HepG2 (cell line): ENCODE data around the gene MYH16. TPM values are rescaled to one million over a fixed set of nuclear protein-coding genes. Genes with fewer than 3 reads are reported as not detected.
A peak's percentile ranks its signal among the peaks of the same experiment; 100 is the strongest.

Source experiments
- ATAC-seq: fragments of 200-7000 bp; cut with Tn5 transposase; 3 replicates; pipeline ENCODE4 v1.9.1; 2020; ENCODE audit warnings: mild to moderate bottlenecking, moderate library complexity
- BruUV-seq: library from RNA; stranded (reverse); fragments of 400-500 nt; replicated peaks from 2 replicates; lab custom pipeline; 2021; lab: Mats Ljungman, UMichigan
- CTCF ChIA-PET: fragments of 300-600 bp; formaldehyde crosslinking; extraction: SDS; loops from one replicate; lab custom pipeline; 2021; ENCODE audit warnings: low total read pairs, inconsistent platforms, low intra/inter-chr PET ratio; lab: Yijun Ruan, JAX
- POLR2A ChIA-PET: fragments of 350-600 bp; sonication (Branson Sonifier 250); formaldehyde crosslinking; loops from one replicate; lab custom pipeline; 2020; ENCODE audit warnings: antibody characterized with exemption, inconsistent platforms; lab: Yijun Ruan, JAX
- DNase-seq: peaks from one replicate; pipeline ENCODE4 v3.0.0-alpha.2; 2015; ENCODE audit warnings: low spot score
- FAIRE-seq: peaks from 3 replicates; lab custom pipeline; 2011; peaks lifted over from hg19 to GRCh38; lab: Jason Lieb, UNC
- H2AFZ ChIP-seq: one replicate; pipeline ENCODE4 v1.6.1; 2011; ENCODE audit warnings: low read length, inconsistent platforms
- H3K27ac ChIP-seq: fragments of 300-600 bp; 3 replicates; pipeline ENCODE4 v1.8.0; 2011; ENCODE audit warnings: mixed run types, mild to moderate bottlenecking, mixed read lengths, low read length, inconsistent platforms; ENCODE audit not compliant: insufficient read depth; ENCODE audit errors: extremely low read length
- H3K27me3 ChIP-seq, 2 experiments: fragments of 200-600 bp in 1 of 2; 2 replicates in 1 of 2; 3 replicates in 1 of 2; pipeline versions ENCODE4 v1.6.0 to v1.8.0; 2011; ENCODE audit warnings: low read length in 2 of 2, mild to moderate bottlenecking in 2 of 2, moderate library complexity in 2 of 2, inconsistent platforms in 1 of 2; ENCODE audit not compliant: insufficient read depth in 2 of 2, control insufficient read depth in 1 of 2
- H3K36me3 ChIP-seq, 2 experiments: fragments of 200-600 bp in 1 of 2; replicated peaks in 1 of 2; 2 replicates in 1 of 2; 3 replicates in 1 of 2; pipeline versions ENCODE4 v1.5.1 to v1.8.0; 2011; ENCODE audit warnings: low read length in 2 of 2, inconsistent platforms in 1 of 2; ENCODE audit not compliant: insufficient read depth in 2 of 2, control insufficient read depth in 1 of 2
- H3K4me1 ChIP-seq: 2 replicates; pipeline ENCODE4 v1.5.1; 2012; ENCODE audit warnings: low read length, inconsistent platforms; ENCODE audit not compliant: insufficient read depth
- H3K4me2 ChIP-seq: 2 replicates; pipeline ENCODE4 v1.6.0; 2011; ENCODE audit warnings: low read depth, low read length, inconsistent platforms
- H3K4me3 ChIP-seq, 3 experiments: fragments of 200-600 bp in 1 of 3; sonication (generic), shearing (Covaris generic) in 1 of 3; replicated peaks in 1 of 3; 2 replicates each; pipeline ENCODE4 v1.5.1; 2011 to 2016; ENCODE audit warnings: low read length in 3 of 3, inconsistent platforms in 2 of 3, low read depth in 2 of 3, mild to moderate bottlenecking in 2 of 3, control low read depth in 1 of 3, mixed read lengths in 1 of 3; ENCODE audit not compliant: insufficient read depth in 1 of 3
- H3K79me2 ChIP-seq: one replicate; pipeline ENCODE4 v1.6.1; 2011; ENCODE audit warnings: low read length, inconsistent platforms; ENCODE audit not compliant: insufficient read depth
- H3K9ac ChIP-seq: 2 replicates; pipeline ENCODE4 v1.6.0; 2011; ENCODE audit warnings: mild to moderate bottlenecking, low read depth, low read length, inconsistent platforms; ENCODE audit not compliant: insufficient read depth
- H3K9me3 ChIP-seq: 2 replicates; pipeline ENCODE4 v1.5.1; 2012; ENCODE audit warnings: mild to moderate bottlenecking, low read length
- H4K20me1 ChIP-seq: 2 replicates; pipeline ENCODE4 v1.6.0; 2011; ENCODE audit warnings: inconsistent platforms, mild to moderate bottlenecking, low read length, moderate library complexity; ENCODE audit not compliant: insufficient read depth
- AGO2 ChIP-seq: fragments of 200-400 bp; formaldehyde crosslinking; optimal IDR thresholded peaks from 2 replicates; pipeline ENCODE3; 2017; ENCODE audit warnings: mild to moderate bottlenecking, low read depth, low read length, moderate library complexity
- ZMYM3 ChIP-seq: sonication (generic); formaldehyde crosslinking; IDR thresholded peaks from 2 replicates; pipeline ENCODE4 v1.5.1; 2020; ENCODE audit warnings: mild to moderate bottlenecking, missing genetic modification reagents
- ZNF557 ChIP-seq: sonication (generic); formaldehyde crosslinking; IDR thresholded peaks from 2 replicates; pipeline ENCODE4 v1.4.0; 2020; ENCODE audit warnings: missing genetic modification reagents
- ZNF629 ChIP-seq: sonication (generic); formaldehyde crosslinking; conservative IDR thresholded peaks from 2 replicates; pipeline ENCODE4 v1.5.0; 2020; ENCODE audit warnings: missing genetic modification reagents
- ZNF639 ChIP-seq: conservative IDR thresholded peaks from 2 replicates; pipeline ENCODE4 v1.6.1; 2018; ENCODE audit warnings: missing genetic modification reagents
- ZSCAN12 ChIP-seq: sonication (generic); formaldehyde crosslinking; IDR thresholded peaks from 2 replicates; pipeline ENCODE4 v1.9.0; 2021; ENCODE audit warnings: mild to moderate bottlenecking, missing genetic modification reagents
- WGBS: methylation state at CpG from one replicate; pipeline ENCODE4 v1.1.6; 2017; ENCODE audit warnings: low lambda C conversion rate; 5-methylcytosine and 5-hydroxymethylcytosine counted together
- in situ Hi-C: cut with HindIII; loops from 2 replicates; pipeline ENCODE4 v1.10.0; 2017; ENCODE audit warnings: low pct_unique_long_range_greater_than_20kb; ENCODE audit not compliant: extremely low pct_ligation_motif_present
- intact Hi-C: fragments of 100-400 bp; cut with micrococcal nuclease; formaldehyde crosslinking; loops from one replicate; pipeline ENCODE4 v1.10.0; 2022; ENCODE audit not compliant: unreplicated experiment
- polyA plus RNA-seq, 8 experiments: library from polyadenylated mRNA; depleted of rRNA in 3 of 8; stranded (reverse) in 7 of 8; unstranded in 1 of 8; fragments of >200 nt; fragmentation: Illumina TruSeq in 4 of 8; extraction: Trizol in 4 of 8; gene quantifications; 2 replicates each; pipeline versions ENCODE4 v1.2.1 to v1.2.3, GENCODE V29; 2011 to 2016; ENCODE audit warnings: low read depth in 4 of 8, missing spikeins in 1 of 8, mixed read lengths in 1 of 8; ENCODE audit not compliant: insufficient read depth in 1 of 8
- total RNA-seq, 5 experiments: library from RNA; depleted of rRNA; stranded (reverse); fragments of >200 nt; fragmentation: Illumina TruSeq; extraction: Trizol; gene quantifications; 2 replicates each; pipeline ENCODE4 v1.2.3, GENCODE V29; 2016; ENCODE audit warnings: low read depth in 1 of 5

The MYH16 gene
- total and polyA plus RNA-seq, 2 of the 13 experiments (the other 11 are each of a cell fraction or from before 2014, with no cell fraction given), result 0.05 to 0.15 TPM

- TF ChIP-seq ZNF639 (CRISPR knock-in tag), result no peak
- TF ChIP-seq ZSCAN12, result no peak
- no peak for TF ChIP-seq ZNF557
Observed at GRCh38 chr7:99248391-99249095, 24.1 kb upstream of the MYH16 start (continued).

- Histone ChIP-seq H3K79me2 (no peaks in the 10 kb centered on the region), H3K36me3 (no peaks in the 10 kb centered on the region), H3K27me3 (no peaks in the 10 kb centered on the region; a peak in 2 of 5 replicates), H3K27ac (no peak overlapping the region), H3K9me3 (no peaks in the 10 kb centered on the region), H3K4me1 (no peaks in the 10 kb centered on the region; the same call in 1 of the 2 replicates), H4K20me1 (no peaks in the 10 kb centered on the region), H3K9ac (no peak overlapping the region), H3K4me3 (no peak overlapping the region), H2AFZ (no peak overlapping the region), H3K4me2 (no peak overlapping the region)
- in situ Hi-C loops, result no loop called here
- FAIRE-seq (no peak), ATAC-seq (no peak), DNase-seq (no peak)
- intact Hi-C loops, result no loop called here
- POLR2A ChIA-PET, result interaction anchor here (1.2 kb wide), 1 partner anchor 105 kb away, joined by 3 read pairs; no protein-coding TSS in a partner anchor
- 56% methylated on average over 5 of the region's 8 CpGs for WGBS
- TF ChIP-seq ZNF629 (peak; percentile 75), AGO2 (no peak), ZMYM3 (0 out of 2 replicates have a peak, but pooled peaks have one; percentile 31)
- BruUV-seq, result no TSS peak
- CTCF ChIA-PET, result no interaction called here
Observed at GRCh38 chr7:99249985-99250575, 22.6 kb upstream of the MYH16 start.
